Inflammatory macrophage (primary cell): ENCODE measurements around the gene RXRA.

ENCODE experiments used
- DNase-seq, 2 donors: peaks; one replicate each; pipeline ENCODE4 v3.0.0-alpha.2; 2020 to 2022
- total RNA-seq, 18 experiments: gene quantifications; one replicate each; lab custom pipeline; 2026; ENCODE audit warnings: mixed read lengths in 6 of 18, inconsistent platforms in 2 of 18; lab: John Stamatoyannopoulos, UW

Gene RXRA
- 79.9 to 241 (median 161) reads per million in 18 experiments for total RNA-seq

DNA sequence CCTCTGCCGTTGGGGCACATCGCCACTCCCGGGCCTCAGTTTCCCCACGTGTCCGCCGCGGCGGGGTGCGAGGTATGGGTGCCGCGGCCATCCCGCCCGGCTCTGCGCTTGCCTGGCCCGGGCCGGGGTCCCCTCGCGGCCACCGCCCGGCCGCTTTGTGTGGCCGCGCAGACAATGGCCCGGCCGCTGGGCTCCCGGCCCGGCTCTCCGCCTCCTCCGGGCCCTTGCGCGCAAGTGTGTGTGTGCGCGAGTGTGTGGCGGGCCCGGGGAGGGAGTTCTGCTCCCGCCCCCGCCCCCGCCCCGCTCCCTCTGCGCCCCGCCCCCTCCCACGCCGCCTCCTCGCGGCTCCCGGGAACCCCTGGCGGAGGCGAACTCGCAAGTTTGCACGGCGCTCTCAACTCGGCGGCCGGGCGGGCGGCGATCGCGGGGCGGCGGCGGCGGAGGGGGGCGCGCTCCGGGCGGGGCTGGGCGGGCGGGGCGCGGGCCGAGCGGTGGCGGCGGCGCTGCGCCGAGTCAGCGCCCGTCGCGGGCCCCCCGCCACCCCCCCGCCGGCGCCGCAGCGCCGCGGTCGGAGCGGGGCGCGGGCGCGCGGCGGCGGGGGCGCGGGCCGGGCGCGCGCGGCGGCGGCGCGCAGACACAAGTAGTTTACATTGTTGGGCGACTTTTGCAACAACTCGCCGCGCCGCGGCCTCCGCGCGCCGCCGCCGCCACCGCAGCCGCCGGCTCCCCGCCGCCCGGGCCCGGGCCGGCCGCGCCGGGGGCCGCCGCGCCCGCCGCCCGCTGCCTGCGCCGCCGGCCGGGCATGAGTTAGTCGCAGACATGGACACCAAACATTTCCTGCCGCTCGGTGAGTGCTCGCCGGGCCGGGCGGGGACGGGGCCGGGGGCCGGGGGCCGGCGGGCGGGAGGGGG lies at the start of gene RXRA:
RXRA (plus strand) TSS at position 643 of the 911 bp plus-strand sequence; CDS start at position 820, 177 bp downstream.
- peak; percentile 61 to 71 for DNase-seq

DNA sequence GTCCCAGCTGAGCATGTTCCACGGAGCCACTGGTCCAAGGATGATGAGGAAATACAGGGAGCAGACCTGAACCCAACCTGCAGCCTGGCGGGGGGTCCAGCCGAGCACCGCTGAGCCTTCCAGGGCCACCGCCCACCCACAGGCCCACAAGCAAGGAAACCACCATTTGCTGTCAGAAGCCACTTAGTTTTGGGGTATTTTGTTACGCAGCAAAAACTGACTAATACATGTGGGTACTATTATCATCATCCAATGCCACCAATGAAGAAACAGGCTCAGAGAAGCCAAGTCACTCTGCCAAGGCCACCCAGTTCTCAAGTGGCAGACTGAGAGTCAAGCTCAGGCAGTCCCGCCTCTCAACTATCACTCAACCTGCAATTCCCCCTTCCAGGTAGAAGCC lies 48.0 kb upstream of the RXRA start:
- no peak for DNase-seq

DNA sequence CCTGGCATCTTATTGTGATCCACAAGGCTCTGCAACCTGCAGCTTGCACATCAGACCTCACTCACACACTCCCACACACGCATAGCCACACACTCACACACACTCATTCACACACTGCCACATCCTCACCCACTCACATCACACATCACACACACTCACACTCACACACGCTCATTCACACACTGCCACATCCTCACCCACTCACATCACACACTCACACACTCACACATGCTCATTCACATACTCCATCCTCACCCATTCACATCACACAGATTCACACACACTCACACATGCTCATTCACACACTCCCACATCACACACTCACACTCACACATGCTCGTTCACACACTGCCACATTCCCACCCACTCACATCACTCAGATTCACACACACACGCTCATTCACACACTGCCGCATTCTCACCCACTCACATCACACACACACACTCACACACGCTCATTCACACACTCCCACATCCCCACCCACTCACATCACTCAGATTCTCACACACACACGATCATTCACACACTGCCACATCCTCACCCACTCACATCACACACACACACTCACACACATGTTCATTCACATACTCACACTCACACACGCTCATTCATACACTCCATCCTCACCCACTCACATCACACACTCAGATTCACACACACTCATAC lies 47.1 kb upstream of the RXRA start:
- no peak for DNase-seq

DNA sequence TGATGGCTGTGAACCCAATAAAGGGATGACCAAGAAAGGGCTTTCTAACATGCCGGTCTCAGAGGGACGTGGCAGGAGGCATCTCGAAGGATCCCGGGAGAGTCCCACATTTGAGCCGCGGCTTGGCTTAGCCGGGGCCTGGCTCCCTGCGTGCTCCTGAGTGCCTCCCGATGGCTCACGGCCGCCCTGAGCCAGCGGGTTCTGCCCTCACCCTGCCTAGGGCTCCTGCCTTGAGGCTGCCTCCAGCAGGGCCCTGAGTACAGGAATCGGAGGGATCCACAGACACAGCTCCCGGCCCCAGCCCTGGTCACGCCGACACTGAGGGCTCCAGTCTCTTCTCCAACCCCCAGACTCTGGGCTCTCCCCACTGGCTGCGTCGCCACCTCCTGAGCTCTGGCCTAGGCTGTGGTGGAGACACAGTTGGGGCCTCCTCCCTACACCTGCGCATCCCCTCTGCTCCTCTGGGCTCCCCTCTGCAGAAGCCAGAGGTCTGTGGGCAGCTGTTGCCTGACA lies 44.1 kb upstream of the RXRA start:
- no peak for DNase-seq

DNA sequence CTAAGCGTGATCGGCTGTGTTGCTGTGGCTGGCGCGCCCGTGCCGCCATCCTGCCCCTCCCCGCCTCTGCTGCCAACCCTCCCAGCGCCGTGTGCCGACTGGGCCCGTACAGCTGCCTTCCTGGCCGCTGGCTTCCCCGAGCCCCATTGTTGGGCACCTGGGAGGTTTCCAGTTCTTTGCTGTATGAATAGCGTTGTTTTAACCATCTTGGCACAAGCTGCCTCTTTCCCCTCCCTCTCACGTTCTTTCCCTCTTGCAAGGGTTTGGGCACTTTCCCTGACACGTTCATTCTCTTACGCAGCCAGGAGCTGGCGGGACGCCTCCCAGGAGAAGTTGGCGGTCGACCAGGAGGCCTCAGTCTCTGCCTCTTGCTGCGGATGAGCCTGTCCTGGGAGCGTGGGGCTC lies 43.1 kb upstream of the RXRA start:
- no peak for DNase-seq

DNA sequence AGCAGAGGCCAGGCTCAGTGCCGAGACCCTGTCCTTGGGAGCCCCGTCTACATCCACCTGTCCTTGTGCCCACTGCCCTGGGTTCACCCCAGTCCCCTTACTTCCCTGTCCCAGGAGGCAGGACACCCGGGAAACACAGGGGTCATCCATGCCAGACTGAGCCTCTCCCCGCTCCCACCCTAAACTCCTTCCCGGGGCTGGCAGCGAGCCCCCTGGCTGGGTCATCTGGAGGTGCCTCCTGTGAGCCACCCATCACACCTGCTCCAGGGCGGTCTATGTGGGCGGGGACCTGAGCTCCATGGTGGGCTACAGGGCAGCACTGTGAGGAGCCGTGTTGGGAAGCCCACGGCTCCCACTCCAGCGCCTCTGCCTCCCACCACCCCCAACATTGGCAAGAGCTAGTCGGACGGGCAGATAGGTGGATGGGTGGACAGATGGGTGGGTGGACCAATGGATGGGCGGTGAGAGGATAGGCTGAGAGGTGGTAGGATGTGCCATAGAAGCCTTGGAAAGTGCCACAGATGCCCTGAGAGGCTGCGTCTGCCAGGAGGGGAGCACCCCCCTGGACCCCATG lies 42.5 kb upstream of the RXRA start:
- DNase-seq: no peak

DNA sequence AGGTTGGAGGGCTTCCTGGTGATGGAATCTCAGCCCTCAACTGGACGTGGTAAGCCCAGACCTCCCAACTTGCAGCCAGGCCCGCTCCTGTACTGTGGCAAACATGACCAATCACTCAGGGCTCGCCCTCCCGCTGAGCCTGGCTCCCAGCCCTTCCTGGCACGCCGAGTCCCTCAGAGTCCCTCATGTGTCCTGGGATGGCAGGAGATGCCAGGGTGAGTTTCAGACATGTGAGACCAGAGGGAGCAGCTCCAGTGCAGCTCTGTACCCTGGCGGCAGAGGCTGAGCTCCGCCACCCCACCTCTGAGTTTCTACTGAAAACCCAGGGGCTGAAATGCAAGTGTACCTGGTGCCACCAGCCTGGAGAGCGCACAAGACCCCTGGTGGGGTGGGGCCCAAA lies 42.0 kb upstream of the RXRA start:
- no peak for DNase-seq

DNA sequence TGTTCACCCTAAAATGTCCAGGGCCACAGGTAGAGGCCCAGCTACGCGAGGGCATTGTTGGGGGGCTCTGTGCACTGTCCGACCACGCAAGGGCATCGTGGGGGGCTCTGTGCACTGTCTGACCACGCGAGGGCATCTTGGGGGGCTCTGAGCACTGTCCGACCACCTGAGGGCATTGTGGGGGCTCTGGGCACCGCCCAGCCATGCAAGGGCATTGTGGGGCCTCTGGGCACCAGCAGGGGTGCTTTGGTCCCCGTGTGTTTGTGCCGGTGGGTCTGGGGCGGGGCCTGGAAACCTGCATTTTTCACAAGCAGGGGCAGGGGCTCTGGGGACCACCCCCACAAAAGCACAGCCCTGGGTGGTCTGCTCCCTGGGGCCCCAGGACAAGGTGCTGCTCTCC lies 41.5 kb upstream of the RXRA start:
- DNase-seq: no peak

DNA sequence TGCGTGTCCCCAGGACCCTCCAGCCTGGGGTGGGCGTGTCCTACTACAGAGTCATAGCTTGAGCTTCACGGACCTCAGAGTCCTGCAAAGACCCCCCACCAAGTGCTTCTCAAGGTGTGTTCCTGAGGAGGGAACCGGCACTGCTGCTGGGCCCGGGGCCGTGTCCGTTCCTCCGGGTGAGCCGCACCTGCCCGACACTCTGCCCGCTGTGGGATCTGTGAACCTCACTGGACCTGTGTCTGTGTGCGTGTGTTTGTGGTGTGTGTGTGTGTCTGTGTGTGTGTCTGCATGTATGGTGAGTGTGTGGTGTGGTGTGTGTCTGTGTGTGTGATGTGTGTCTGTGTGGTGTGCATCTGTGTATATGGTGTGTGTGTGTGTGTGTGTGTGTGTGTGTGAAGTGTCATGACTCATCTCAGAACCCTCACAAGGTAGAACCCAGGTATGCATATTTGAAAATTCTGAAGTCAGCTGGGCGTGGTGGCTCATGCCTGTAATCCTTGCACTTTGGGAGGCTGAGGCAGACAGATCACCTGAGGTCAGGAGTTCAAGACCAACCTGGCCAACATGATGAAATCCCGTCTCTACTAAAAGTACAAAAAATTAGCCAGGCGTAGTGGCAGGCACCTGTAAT lies 40.9 kb upstream of the RXRA start:
- DNase-seq: no peak

DNA sequence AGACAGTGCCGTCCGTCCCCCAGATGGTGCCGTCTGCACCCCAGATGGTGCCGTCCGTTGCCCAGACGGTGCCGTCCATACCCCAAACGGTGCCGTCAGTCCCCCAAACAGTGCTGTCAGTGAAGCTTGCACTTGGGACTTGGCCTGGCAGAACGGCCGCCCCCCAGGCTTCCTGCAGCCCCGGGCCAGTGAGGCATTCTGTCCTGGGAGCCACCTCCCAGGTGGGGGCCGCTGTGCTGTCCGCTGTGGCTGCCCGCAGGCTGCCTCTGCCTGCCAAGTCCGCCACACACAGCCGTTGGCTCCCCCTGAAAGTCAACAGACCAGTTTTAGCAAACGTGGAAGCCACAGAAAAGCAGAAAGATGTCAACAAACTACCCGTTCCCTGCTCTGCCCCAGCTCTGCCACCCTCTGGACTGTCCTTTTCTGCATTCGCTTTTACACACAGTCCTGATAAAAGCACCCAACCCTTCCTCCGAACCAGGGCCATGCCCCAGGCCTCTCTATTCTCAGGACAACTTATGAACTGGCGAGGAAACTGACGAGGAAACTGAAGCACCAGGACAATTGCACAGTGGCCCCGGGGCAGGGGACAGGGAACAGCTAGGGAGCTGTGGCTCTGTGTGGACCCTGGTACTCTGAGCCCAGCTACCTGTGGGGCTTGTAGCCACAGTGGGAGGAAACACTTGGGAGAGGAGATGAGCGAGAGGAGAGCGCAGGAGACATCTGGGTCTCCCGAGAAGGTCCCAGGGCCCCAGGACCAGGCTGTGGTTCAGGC lies 39.6 kb upstream of the RXRA start:
- DNase-seq: peak; percentile 4 to 31

DNA sequence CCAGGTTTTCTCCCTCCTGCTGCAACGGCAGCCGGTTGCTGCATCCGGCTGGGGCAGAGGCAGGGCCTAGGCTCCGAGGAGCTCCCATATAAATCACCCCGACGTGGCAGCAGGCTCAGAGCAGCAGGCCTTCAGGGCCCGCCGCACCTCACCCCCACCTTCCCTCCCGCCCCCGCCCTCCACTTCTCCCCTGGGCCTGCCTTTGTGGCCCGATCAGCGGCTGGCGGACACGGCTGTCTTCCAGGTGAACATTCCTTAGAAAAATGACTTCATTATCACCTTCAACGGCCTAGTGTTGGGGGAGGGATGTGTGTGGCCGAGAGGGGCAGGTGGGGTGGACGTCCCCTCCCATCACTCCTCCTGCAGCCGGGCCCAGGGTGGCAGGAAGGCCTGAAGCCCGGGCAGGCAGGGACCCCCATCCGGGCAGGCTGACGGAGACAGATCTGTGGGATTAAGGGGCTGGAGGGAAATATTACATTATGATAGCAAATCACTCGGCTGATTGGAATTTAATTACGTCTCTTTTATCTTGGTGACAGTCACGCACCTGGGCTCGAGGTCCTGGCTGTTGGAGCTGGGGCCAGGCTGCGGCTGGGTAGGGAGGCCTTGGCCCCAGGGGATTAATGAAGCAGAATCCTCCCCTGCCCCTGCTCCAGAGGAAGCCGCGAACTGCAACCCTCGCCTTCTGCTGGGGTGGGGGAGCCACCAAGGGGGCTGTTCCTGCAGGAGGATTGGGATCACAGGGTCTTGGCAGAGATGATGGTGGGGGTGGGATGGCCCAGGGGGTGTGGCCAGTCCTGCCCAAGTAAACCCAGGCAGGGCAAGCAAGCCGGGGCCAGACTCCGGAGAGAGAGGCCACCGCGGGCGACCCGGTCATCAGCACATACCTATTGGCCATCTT lies 38.4 kb upstream of the RXRA start:
- DNase-seq: no peak

DNA sequence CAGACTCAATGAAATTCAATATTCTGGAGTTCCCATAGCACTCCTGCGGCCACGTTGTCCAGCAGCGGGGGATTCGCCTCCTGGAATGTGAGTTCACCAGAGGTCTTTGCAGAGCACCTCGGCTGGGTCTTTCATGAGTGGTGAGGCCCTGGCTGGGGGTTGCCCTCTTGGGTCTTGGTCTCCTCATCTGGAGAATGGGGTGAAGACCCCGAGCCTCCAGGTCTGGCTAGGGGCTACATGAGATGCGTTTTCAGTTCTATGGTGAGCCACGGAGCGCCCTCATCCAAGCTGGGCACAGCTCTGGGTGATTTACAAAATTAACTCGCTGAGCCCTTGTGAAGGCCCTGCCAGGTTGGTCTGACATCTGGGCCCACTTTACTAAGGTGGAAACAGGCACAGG lies 37.5 kb upstream of the RXRA start:
- no peak for DNase-seq

DNA sequence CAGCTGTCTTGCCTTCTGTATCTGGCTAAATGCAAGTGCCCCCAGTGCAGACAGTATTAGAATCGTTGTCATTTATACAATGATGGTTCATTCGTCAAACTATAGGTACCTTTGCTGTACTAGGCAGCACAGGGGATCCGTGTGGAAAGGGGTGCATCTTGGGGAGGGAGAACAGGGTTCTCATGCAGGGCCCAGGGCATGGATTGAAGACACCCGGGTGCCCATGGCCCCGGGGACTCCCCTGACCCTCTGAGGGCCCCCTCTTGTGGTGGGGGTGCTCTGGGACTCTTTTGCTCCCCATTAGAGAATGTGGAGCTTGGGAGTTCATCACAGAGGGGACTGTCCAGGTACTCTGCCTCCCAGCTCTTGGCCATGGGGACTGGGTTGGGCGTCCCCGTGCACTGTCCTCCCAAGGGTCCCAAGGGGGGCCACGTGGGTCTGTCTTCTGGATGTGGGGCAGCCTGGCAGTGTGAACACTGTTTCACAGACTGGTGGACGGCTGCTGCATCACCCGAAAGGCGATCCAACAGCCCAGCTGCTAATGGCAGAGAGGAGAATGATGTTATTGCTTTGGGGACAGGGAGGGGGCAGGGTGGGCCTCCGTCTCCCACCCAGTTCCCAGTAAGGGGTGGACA lies 36.9 kb upstream of the RXRA start:
- DNase-seq: no peak

DNA sequence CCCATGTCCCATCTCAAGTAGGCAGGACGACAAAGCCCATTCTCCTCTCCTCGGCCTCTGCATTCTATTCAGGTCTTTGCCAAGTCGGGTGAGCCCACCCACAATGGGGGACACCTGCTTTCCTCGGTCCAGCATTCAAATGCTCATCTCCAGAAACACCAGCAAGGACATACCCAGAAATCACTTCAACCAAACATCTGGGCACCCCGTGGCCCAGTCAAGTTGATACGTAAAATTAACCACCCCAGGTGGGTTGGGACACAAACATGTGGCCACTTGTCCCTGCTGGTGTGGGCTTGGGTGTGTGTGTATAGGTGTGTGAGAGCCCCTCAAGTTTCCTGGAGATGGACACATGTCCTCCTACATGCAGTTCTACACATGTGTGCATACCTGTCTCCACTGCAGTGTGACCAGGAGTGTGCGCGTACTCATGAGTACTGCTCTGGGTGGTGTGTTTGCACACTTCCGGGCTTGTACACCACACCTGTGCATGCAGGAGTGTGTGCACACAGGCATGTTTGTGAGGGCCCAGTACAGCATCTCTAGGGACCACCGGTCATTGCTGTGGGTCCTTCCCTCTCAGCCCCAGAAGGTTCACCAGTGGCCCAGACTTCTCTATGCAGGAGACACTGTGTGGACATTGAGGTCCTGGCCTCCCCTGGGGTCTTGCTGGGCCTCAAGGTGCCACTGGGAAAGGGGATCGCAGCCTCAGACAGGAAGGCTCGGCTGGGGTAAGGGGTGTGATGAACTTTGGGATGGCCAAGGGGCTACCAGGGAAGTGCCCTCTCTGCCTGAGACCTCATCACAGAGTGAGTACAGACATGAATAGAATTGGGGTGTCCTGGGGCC lies 35.4 kb upstream of the RXRA start:
- no peak for DNase-seq

DNA sequence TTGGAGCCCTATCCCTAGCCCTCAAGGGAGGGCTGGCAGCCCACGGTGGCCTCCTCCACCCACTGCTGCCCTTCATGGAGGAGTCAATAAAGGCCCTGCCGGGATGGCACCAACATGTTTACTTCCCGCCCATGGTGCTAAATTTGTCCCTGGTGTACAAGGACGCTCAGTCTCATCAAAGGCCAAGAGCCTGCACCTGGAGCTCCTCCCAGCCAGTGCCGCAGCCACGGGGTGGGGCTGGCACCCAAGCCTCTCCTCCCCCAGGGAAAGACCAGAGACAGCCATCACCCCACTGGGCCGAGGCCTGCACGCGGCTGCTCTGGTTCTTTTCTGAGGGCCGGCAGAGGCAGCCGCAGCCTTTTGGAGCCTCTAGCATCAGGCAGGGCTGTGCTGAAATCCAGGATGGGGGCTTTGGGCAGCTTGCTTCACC lies 34.8 kb upstream of the RXRA start:
- no peak for DNase-seq

DNA sequence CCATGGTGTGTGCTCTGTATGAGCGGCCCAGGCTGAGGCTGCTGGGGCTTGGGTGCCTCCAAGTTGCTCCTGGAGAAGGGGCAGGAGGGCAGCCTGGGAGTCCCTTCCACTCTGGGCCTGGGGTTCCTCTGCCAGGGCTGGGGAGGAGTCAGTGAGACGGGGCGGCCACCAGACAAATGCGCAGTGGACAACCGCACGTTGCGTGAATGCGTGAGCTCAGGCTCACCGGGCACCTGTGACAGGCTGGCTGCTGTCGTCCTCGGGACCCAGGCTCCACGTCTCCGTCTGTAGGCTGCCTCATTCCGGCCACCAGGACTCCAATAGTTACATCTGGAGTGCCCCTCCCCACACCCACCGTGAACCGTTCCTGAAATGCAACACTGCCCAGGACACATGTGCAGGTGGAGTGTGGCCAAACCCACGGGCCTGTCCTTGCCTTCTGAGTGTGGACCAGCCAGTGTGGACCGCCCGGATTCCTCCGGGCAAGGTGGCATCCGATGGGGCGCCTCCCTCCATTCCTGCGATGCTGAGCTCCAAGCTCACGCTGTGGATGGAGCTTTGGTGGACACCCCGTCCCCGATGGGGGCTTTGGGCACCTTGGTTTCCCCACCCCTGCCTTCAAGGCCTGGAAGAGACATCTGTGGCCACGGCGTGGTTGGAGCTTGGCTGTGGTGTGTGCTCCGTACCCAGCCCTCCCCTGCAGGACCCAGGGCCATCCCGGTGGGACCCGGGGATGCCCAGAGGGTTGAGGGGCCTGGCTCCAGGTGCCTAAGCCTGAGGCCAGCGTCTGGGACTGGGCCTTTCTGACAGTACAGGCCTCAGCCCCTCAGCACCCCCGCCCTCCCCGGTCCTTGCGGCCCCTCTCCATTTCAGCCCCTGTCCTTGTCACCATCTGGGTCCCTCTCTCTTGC lies 34.0 kb upstream of the RXRA start:
- no peak for DNase-seq

DNA sequence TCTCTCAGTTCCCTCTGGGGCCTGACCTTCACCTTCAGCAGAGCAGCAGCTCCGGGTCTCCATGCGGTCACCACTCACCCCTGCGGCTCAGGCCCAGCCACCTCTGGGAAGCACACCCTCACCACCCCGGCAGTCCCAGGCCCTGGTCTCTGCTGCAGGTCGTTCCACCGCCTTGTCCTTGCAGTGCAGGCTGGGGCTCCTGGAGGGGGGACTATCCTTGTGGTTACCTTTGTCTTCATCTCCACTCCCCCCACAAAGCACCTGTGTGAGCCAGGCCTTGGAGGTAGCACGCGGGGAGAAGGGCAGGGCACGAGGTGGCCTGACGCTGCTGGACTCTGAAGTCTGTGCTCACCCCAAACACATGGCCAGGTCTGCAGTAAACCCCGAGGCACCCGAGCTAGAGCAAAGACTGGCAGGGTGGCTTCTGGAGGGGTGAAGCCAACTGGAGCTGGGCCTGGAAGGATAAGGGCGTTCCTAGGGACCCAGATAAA lies 33.2 kb upstream of the RXRA start:
- DNase-seq: no peak

DNA sequence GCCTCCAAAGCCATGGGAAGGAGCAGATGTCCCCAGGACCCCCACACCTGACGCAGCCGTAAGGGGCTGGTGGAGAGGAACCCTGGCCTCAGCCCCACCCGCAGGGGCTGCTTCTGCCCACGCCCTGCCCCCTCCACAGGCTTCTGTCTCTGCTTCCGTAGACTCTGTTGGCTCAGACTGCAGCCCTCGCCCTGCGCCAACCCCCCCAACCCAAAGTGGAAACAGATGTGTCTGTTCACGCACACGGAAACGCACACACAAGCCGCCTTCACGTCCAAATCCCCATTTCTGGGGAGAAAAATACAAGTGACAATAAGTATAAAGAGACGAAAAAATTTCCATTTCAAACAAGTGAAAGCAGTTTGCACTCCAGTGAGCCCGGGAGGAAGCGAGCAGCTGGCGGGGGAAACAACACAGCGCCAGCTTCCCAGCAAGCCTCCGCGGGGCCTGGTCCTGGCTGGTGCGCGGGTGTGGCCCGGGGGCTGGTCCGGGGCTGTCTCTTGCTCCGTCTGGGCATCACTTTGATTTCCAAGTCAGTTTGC lies 32.6 kb upstream of the RXRA start:
- DNase-seq: peak in 1 of 2 donors; percentile 42
